ENCODE results near the gene MED13L.

The MED13L gene

GRCh38 chr12:116024769-116025168, 252.7 kb downstream of the MED13L start:
- H3K4me1 ChIP-seq, result no peaks in the 10 kb centered on the region; the same call in 1 of the 2 replicates
- no peak overlapping the region for H3K4me3 ChIP-seq (ENCODE audit: low read depth, low read length)
- no peak for DNase-seq
- no peaks in the 10 kb centered on the region; the same call in 1 of the 2 replicates for H3K36me3 ChIP-seq
- H3K27me3 ChIP-seq, result no peaks in the 10 kb centered on the region
- no peak for TF ChIP-seq CTCF (IDR thresholded peaks at IDR 0.05; ENCODE audit: low read depth, low read length)
- no peaks in the 10 kb centered on the region for H3K9me3 ChIP-seq

DNA sequence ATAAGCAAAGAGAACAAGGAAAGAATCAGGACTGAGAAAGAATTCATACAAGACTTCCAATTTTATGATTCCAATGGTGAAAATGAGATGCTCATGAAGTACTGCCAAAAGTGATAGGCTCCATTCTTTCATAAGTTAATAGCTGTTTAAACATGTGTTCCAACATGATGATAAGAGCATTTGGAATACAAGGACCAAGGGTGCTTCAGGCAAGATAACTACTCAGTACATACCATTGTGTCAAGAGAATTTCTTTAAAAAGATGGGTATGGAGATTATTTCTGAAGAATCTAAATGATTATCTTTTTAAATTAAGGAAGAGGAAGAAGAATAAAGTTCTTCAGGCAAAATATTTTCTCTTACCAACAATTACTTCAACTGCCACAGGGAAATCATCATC, 258.1 kb downstream of the MED13L start:
- no peak for DNase-seq
- Histone ChIP-seq H3K27me3 (no peaks in the 10 kb centered on the region), H3K4me3 (ENCODE audit: low read depth, low read length) (no peak overlapping the region), H3K4me1 (no peaks in the 10 kb centered on the region; the same call in 1 of the 2 replicates), H3K9me3 (no peaks in the 10 kb centered on the region), H3K36me3 (peaks cover 11% of the 10 kb centered on the region)
- TF ChIP-seq CTCF (IDR thresholded peaks at IDR 0.05; ENCODE audit: low read depth, low read length), result no peak

- H3K36me3 ChIP-seq, result peaks cover 11% of the 10 kb centered on the region
- no peak for DNase-seq
- H3K4me1 ChIP-seq, result no peaks in the 10 kb centered on the region; the same call in 1 of the 2 replicates
- H3K4me3 ChIP-seq (ENCODE audit: low read depth, low read length), result no peak overlapping the region
- no peaks in the 10 kb centered on the region for H3K9me3 ChIP-seq
- no peak for TF ChIP-seq CTCF (IDR thresholded peaks at IDR 0.05; ENCODE audit: low read depth, low read length)
- H3K27me3 ChIP-seq, result no peaks in the 10 kb centered on the region
Measured at GRCh38 chr12:116018282-116018681, 259.2 kb downstream of the MED13L start.

DNA sequence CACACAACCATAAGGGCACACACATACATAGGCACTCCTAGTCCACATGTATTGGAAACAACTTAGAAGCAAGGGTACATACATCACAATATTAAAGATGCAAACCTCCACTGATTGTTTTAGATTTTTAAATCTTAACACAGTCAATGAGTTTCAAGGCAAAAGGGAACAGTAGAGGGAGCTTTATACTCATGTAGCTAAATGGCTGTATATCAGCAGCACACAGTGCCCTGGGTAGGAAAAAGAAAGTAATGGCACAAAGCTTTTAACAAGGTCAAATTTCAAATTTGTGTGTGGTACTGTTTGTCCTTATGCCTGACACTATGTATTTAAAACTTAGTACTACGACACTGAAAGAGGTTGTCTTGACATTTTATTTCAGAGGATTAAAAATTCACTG, 262.0 kb downstream of the MED13L start:
- Histone ChIP-seq H3K27me3 (no peaks in the 10 kb centered on the region), H3K4me3 (ENCODE audit: low read depth, low read length) (no peak overlapping the region), H3K9me3 (no peaks in the 10 kb centered on the region), H3K36me3 (peaks cover 13% of the 10 kb centered on the region), H3K4me1 (no peaks in the 10 kb centered on the region)
- TF ChIP-seq CTCF (IDR thresholded peaks at IDR 0.05; ENCODE audit: low read depth, low read length), result peak; percentile 68
- no peak for DNase-seq

- no peaks in the 10 kb centered on the region for H3K27me3 ChIP-seq
- no peaks in the 10 kb centered on the region for H3K9me3 ChIP-seq
- no peak overlapping the region for H3K4me3 ChIP-seq (ENCODE audit: low read depth, low read length)
- DNase-seq, result no peak
- H3K4me1 ChIP-seq, result no peaks in the 10 kb centered on the region
- peaks cover 27% of the 10 kb centered on the region for H3K36me3 ChIP-seq
- no peak for TF ChIP-seq CTCF (IDR thresholded peaks at IDR 0.05; ENCODE audit: low read depth, low read length)
Measured at GRCh38 chr12:116012757-116013156, 264.7 kb downstream of the MED13L start.

DNA sequence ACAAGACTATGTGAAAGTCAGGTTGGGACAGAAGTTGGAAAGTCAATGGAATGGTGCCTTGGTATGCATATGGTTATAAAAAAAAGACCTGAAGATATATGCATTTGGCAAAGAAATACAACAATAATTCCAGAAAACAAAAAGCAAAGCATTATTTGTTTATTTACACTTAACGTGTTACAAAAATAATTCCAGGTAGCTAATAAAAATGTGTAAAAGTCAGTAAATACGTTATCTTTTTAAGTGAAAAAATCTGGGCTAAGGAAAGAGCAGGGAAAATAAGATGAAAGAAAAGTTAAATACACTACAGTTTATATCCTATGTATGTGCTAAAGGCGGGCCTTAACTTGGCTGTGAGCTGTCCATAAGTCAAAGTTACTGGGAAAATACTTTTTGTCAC, 266.3 kb downstream of the MED13L start:
- Histone ChIP-seq H3K27me3 (no peaks in the 10 kb centered on the region), H3K4me1 (no peaks in the 10 kb centered on the region), H3K4me3 (ENCODE audit: low read depth, low read length) (no peak overlapping the region), H3K36me3 (peaks cover 33% of the 10 kb centered on the region), H3K9me3 (no peaks in the 10 kb centered on the region)
- no peak for TF ChIP-seq CTCF (IDR thresholded peaks at IDR 0.05; ENCODE audit: low read depth, low read length)
- no peak for DNase-seq

Data from BE2C (cell line).